8988T (cell line): Measurements from ENCODE around the gene B3GNT7.
"Not testable (repeated sequence)": the region's sequence is repeated elsewhere in the genome, so short reads cannot be mapped to it uniquely, and the experiment has no call there.

ENCODE experiments used
- DNase-seq: peaks from one replicate; pipeline ENCODE4 v3.0.0; 2011

B3GNT7 gene, protein sequence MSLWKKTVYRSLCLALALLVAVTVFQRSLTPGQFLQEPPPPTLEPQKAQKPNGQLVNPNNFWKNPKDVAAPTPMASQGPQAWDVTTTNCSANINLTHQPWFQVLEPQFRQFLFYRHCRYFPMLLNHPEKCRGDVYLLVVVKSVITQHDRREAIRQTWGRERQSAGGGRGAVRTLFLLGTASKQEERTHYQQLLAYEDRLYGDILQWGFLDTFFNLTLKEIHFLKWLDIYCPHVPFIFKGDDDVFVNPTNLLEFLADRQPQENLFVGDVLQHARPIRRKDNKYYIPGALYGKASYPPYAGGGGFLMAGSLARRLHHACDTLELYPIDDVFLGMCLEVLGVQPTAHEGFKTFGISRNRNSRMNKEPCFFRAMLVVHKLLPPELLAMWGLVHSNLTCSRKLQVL

DNA sequence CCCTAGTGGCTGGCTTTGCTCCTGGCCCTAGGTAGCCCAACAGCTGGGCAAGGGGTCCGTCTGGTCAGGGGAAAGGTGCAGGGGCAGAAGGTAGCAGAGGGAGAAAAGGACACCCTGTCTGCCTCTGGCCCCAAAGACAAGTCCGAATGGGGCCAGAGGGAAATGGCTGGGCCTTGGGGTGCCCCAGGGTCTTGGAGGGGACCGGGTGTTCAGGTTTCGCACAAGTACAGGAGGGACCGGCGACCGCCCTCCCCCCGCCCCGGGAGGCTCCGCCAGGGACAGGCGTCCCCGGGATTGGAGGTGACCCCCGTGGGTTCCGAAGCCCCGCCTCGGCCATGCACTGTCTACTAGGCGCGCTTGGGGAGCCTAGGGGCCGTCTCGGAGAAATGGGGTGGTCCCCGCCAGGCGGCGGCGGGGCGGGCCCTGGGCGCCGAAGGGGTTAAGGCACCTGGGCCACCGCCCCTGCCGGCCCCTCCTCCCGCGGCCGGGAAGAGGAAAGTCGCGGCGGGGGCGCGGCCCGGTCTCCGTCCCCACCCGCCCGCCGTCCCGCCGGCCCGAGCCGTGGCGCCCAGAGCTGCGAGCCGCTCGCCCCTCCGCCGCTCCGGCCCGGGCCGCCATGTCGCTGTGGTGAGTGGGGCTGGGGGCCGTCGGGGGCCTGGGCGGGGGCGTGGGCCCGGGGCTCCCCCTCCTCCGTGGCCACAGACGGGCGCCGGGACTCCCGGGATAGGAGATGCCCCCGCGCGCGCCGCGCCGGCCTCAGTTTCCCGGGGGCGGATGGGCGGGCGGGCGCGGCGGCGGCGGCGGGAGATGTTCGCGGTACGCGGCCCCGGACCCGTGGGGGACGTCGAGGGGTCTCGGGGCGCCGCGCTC is at the start of gene B3GNT7:
B3GNT7 (plus strand) TSS at position 523 of the 870 bp plus-strand sequence; CDS start at position 617, 94 bp downstream.
- DNase-seq, result no peak

GRCh38 chr2:231347081-231347480 is 48.4 kb upstream of the B3GNT7 start:
- no peak for DNase-seq

DNA sequence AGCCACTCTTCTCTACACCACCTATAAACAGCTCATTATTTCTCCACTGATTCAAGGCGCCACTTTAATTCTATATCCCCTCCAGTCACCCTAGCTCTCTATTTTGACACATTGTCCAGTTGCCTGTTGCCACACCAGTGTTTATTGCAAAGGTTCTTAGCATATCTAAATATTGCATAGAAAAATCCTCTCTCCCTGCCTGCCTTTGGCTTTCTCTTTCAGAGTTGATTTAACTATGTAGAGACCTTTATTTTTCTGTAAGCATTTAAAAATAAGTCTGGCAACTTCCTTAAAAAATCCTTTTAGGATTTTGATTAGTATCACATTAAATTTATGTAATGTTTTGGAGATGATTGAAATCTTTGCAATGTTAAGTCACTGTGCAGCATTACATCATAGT is 47.9 kb upstream of the B3GNT7 start:
- DNase-seq, result no peak

DNA sequence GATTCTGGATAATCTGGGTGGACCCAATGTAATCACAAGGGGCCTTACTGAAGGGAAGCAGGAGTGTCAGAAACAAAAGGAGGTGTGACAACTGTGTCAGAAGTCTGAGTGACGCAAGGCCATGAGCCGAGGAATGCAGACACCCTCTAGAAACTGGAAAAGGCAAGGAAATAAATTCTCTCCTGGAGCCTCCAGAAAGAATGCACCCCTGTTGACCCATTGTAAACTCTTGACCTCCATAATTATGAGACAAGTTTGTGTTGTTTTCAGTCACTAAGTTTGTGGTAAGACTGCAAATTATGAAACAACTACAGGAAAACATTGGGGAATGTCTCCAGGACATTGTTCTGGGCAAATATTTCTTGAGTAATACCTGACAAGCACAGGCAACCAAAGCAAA is 47.3 kb upstream of the B3GNT7 start:
- no peak for DNase-seq

DNA sequence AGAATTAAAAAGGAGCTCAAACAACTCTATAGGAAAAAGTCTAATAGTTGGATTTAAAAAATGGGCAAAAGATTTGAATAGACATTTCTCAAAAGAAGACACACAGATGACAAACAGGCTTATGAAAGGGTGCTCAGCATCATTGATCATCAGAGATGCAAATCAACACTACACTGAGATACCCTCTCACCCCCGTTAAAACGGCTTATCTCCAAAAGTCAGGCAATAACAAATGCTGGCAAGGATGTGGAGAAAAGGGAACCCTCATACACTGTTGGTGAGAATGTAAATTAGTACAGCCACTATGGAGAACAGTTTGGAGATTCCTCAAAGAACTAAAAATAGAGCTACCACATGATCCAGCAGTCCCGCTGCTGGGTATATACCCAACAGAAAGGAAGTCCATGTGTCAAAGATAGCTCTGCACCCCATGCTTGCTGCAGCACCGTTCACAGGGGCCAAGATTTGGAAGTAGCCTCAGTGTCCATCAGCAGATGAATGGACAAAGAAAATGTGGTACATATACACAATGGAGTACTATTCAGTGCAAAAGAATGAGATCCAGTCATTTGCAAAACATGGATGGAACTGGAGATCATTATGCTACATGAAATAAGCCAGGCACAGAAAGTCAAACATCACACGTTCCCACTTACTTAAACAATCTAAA is 46.7 kb upstream of the B3GNT7 start:
- DNase-seq, result no peak

DNA sequence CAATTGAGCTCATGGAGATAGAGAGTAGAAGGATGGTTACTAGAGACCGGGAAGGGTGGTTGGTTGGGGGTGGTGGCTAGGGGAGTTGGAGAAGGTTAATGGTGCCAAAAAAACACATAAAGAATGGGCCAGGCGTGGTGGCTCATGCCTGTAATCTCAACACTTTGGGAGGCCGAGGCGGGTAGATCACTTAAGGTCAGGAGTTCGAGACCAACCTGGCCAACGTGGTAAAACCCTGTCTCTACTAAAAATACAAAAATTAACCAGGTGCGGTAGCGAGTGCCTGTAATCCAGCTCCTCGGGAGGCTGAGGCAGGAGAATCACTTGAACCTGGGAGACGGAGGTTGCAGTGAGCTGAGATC is 46.2 kb upstream of the B3GNT7 start:
- not testable (repeated sequence) for DNase-seq

DNA sequence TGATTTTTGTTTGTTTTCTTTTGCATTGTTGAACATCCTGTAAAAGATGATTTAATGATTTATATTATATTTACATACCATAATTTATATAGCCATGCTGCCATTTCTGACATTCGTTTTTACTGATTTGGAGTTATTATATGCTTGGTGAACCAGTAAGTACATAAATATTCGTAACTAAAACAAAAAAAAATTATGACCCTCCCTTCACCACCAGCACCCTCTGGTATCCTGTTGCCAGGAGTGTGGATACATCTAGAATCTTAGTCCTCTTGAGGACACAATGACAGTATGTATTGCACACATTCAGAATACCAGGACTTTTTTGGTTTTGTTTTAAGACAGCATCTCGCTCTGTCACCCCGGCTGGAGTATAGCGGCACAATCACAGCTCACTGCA is 43.9 kb upstream of the B3GNT7 start:
- no peak for DNase-seq

GRCh38 chr2:231353469-231353868 is 42.0 kb upstream of the B3GNT7 start:
- no peak for DNase-seq

DNA sequence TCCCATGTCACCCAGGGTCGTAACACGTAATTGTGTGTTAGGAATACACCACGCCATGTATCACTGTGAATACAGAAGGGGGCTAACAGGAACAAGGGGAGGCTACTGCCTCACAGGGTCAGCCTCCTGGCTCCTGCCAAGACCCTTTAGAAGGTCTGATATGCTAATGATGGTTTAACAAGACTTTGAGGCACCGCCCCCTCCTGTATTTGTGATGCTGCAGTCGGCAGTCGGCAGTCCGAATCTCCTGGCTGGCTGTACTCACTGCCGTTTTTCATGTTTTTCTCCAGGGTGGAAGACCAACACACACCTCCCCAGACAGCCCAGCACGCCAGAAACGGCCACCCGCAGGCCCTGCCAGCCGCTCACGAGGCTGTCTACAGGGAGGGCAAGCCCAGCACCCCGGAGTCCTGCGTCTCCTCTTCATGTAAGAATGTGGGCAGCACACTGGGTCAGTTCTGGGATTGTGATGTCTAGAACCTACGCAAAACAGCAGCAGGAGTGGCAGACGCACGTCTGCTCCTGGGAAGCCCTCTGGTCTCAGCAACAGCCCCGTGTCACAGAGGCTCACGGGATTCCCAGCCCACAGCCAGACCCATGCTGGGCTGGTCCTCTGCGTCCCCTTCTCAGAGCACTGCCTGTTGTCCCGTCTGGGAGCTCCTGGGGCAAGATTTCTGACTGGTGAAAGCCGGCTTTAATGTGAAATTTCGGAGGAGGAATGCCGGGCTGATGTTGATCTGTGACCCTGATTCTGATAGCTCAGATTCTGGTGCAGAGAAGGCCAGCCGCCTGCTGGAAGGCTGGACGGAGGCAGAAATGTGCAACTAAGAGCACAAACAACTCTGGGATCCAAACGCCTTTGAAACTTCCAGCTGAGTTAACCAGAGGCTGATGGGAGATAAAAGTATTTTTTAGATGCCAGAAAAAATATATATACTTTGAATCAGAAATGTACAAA is 39.7 kb upstream of the B3GNT7 start:
- no peak for DNase-seq

- DNase-seq, result no peak
These were observed 39.1 kb upstream of the B3GNT7 start for GRCh38 chr2:231356466-231356844.

DNA sequence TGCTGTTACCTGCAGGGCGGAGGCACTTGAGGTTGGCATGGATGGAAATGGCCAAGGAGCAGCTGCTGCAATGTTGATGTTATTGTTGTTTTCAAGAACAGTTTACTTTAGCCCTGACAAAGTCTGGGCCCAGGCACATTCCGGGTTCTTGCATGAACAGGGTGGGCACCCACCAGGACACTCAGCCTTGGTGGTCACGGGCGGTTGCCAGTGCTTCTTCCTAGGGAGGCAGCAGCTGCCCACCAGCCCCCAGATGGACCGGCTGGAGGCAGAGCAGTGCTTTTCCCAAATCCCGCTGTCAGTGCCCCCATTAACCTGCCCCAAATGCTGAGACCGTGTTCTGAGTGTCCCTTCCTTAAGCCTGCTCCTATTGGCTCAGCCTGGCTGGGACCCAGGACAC is 38.5 kb upstream of the B3GNT7 start:
- no peak for DNase-seq

DNA sequence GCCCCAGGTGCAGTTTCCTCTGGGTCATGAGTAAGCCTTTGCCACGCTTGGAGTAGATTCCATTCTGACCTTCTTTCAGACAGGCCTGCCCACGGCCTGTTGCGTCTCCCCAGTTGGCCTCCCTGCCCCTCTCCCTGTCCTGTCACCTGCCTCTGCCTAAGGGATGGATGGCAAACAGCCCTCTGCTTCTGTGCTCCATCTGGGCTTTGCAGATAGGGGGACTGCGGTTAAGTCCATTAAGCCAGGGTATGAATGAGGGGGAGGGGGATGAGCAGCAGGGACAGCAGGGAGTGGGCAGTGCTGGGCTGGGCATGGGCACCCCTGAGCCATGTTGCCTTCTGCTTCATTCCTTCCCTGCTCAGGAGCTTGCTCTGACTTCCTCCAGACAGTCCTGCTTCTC is 37.6 kb upstream of the B3GNT7 start:
- no peak for DNase-seq

- DNase-seq, result no peak
These were observed 36.1 kb upstream of the B3GNT7 start for GRCh38 chr2:231359441-231359840.

GRCh38 chr2:231359948-231360347 is 35.6 kb upstream of the B3GNT7 start:
- no peak for DNase-seq

- no peak for DNase-seq
These were observed 35.1 kb upstream of the B3GNT7 start for GRCh38 chr2:231360401-231360800.

- no peak for DNase-seq
These were observed 34.6 kb upstream of the B3GNT7 start for GRCh38 chr2:231360881-231361371.

GRCh38 chr2:231361701-231362554 is 33.6 kb upstream of the B3GNT7 start:
- DNase-seq, result no peak

DNA sequence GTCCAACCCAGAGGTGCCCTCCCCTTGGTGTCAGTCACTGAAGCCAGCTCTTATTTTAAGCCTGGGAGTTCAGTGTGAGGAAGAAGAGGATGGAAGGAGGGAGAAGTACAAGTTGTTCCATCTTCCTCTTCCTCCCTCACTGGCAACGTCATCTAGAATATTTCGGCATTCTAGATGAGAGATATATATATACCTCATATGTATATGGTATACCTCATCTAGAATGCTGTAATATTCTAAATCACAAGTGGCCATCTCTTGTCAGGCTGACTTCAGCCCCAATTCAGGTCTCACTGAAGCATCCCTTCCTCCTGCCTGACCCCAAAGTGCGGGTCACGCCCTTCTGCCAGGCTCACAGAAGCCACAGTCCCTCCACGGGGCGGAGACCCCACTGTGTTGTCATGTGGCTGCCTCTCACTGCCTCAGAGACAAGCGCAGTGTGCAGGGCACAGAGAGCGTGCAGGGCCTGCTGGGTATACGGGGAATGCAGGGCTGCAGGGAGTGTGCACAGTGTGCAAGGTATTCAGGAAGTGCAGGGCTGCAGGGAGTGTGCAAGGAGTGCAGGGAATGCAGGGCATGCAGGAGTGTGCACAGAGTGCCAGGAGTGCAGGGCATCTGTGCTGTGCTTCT is 32.8 kb upstream of the B3GNT7 start:
- no peak for DNase-seq

- no peak for DNase-seq
These were observed 31.4 kb upstream of the B3GNT7 start for GRCh38 chr2:231364061-231364460.

- DNase-seq, result no peak
These were observed 30.3 kb upstream of the B3GNT7 start for GRCh38 chr2:231364961-231365810.
